Testis (tissue), 3 donors: ENCODE measurements around the gene TOP3B. TPM values are rescaled to one million over a fixed set of nuclear protein-coding genes. Genes with fewer than 3 reads are reported as not detected.

Experiments
- DNase-seq: peaks from one replicate; pipeline ENCODE4 v3.0.0-alpha.2; 2019
- H3K27ac ChIP-seq, 2 donors: fragments of 200-600 bp; sonication (generic); one replicate each; pipeline ENCODE4 v1.5.1; 2019
- H3K27me3 ChIP-seq: fragments of 200-600 bp; sonication (generic); one replicate; pipeline ENCODE4 v1.5.1; 2019
- H3K36me3 ChIP-seq: fragments of 200-600 bp; sonication (generic); one replicate; pipeline ENCODE4 v1.5.1; 2017; ENCODE audit warnings: low read depth; ENCODE audit errors: missing control alignments
- H3K4me1 ChIP-seq: fragments of 200-600 bp; sonication (generic); one replicate; pipeline ENCODE4 v1.5.1; 2019
- H3K4me3 ChIP-seq, 2 donors: fragments of 200-600 bp; sonication (generic); one replicate each; pipeline ENCODE4 v1.5.1; 2017 to 2019
- H3K9me3 ChIP-seq: fragments of 200-600 bp; sonication (generic); one replicate; pipeline ENCODE4 v1.5.1; 2017
- CTCF ChIP-seq, 3 experiments: fragments of 450-650 bp in 2 of 3; fragments of 200-600 bp in 1 of 3; sonication (generic) in 1 of 3; IDR thresholded peaks; one replicate each; pipeline ENCODE4 v1.5.1; 2016 to 2019; ENCODE audit warnings: antibody characterized with exemption in 3 of 3, mild to moderate bottlenecking in 2 of 3, moderate library complexity in 1 of 3
- POLR2A ChIP-seq: fragments of 450-650 bp; IDR thresholded peaks from one replicate; pipeline ENCODE4 v1.6.1; 2017; ENCODE audit warnings: antibody characterized with exemption, mild to moderate bottlenecking, moderate library complexity
- WGBS, 2 donors: methylation state at CpG; one replicate each; pipeline ENCODE4 v1.1.5; 2018; 5-methylcytosine and 5-hydroxymethylcytosine counted together
- intact Hi-C: fragments of 100-400 bp; cut with DNase I; formaldehyde crosslinking; loops from one replicate; pipeline ENCODE4 v1.15.1; 2023; ENCODE audit warnings: low total_unique reads
- polyA plus RNA-seq: library from polyadenylated mRNA; stranded (reverse); fragments of 350-450 nt; fragmentation: Illumina TruSeq; extraction: RNeasy Lipid Tissue Mini Kit (QIAGEN cat#74804); gene quantifications from one replicate; pipeline ENCODE4 v1.2.3, GENCODE V29; 2014; ENCODE audit warnings: low read depth, low replicate concordance; ENCODE audit not compliant: insufficient read depth
- total RNA-seq, 2 donors: library from RNA; depleted of rRNA; stranded (reverse); fragments of >200 nt; gene quantifications; one replicate each; pipeline ENCODE4 v1.2.3, GENCODE V29; 2016

Gene TOP3B
- total and polyA plus RNA-seq, 3 donors from 2014 or later, result 19.1 to 70.5 (median 65.5) TPM

GRCh38 chr22:22019659-22020424 is 37.3 kb upstream of the TOP3B start:
- Histone ChIP-seq H3K9me3 (no peaks in the 10 kb centered on the region), H3K36me3 (no peaks in the 10 kb centered on the region), H3K27ac (no peak overlapping the region), H3K4me1 (no peaks in the 10 kb centered on the region), H3K27me3 (no peaks in the 10 kb centered on the region), H3K4me3 (no peak overlapping the region)
- intact Hi-C loops, result no loop called here
- 79 to 85% methylated on average over 7 of the region's 7 CpGs for WGBS, 2 donors
- TF ChIP-seq CTCF (IDR thresholded peaks at IDR 0.05) (no peak), POLR2A (no peak)
- DNase-seq, result no peak

DNA sequence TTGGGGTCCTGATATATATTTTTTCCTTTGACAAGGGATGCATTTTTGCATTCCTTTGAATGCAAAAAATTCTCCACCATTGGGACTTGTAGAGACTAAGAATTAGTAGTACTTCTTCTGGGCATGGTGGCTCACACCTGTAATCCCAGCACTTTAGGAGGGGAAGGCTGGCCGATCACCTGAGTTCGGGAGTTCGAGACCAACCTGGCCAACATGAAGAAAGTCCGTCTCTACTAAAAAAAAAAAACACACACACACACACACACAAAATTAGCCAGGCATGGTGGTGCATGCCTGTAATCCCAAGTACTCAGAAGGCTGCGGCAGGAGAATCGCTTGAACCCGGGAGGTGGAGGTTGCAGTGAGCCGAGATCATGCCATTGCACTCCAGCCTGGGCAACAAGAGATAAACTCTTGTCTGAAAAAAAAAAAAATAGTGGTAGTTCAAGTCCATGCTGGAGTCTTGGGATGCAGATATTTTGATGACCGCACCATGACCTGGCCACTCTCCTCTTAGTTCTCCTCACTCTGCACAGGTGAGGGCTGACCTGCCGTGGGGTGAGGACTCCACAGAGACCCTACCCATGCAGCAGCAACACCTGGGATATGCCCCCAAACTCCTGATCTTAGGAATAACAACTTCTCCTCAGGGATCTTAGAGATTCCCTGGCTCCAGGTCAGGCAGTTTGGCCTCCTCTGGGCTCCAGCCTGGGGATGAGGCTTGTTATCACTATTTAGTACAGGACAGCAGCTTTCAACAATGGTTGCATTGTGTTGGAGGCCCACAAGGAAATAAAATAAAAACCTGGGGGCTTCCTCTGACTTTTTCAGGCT is 36.5 kb upstream of the TOP3B start:
- H3K4me3 ChIP-seq, result no peak overlapping the region
- H3K4me1 ChIP-seq, result no peaks in the 10 kb centered on the region
- intact Hi-C loops, result no loop called here
- H3K27ac ChIP-seq, result no peak overlapping the region
- no peaks in the 10 kb centered on the region for H3K36me3 ChIP-seq
- no peaks in the 10 kb centered on the region for H3K27me3 ChIP-seq
- WGBS, 2 donors, result 94 to 95% methylated on average over 10 of the region's 10 CpGs
- no peak for DNase-seq
- no peaks in the 10 kb centered on the region for H3K9me3 ChIP-seq
- TF ChIP-seq CTCF (IDR thresholded peaks at IDR 0.05) (no peak), POLR2A (no peak)

DNA sequence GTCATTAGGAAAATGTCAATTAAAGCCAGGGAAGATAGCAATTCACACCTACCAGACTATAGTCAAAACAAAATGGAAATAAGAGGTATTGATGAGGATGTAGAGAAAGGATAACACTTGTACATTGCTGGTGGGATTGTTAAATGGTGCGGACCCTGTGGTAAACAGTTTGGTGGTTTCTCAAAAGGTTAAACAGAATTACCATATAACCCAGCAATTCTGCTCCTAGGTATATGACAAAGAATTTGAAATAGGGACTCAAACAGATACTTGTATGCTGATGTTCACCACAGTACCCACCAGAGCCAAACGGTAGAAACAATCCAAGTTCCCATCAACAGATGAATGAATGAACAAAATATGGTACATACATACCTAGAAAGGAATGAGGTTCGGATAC is 33.0 kb upstream of the TOP3B start:
- H3K27me3 ChIP-seq, result no peaks in the 10 kb centered on the region
- H3K9me3 ChIP-seq, result no peaks in the 10 kb centered on the region
- no peak for DNase-seq
- no peak overlapping the region for H3K4me3 ChIP-seq
- intact Hi-C loops, result no loop called here
- TF ChIP-seq POLR2A (no peak), CTCF (IDR thresholded peaks at IDR 0.05) (no peak)
- H3K36me3 ChIP-seq, result no peaks in the 10 kb centered on the region
- no peak overlapping the region for H3K27ac ChIP-seq
- WGBS, 2 donors, result 76 to 88% methylated on average over 3 of the region's 3 CpGs
- H3K4me1 ChIP-seq, result no peaks in the 10 kb centered on the region

DNA sequence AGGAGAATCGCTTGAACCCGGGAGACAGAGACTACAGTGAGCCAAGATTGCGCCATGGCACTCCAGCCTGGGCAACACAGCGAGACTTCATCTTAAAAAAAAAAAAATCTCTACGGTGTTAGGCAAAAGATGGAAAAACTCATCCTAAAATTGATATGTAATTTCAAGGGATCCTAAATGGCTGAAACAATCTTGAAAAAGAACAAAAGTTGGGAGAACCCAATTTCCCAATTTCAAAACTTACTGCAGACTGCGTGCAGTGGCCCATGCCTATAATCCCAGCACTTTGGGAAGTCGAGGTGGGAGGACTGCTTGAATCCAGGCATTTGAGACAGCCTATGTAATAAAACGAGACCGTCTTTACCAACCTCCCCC is 31.7 kb upstream of the TOP3B start:
- Histone ChIP-seq H3K4me1 (no peaks in the 10 kb centered on the region), H3K9me3 (no peaks in the 10 kb centered on the region), H3K4me3 (no peak overlapping the region), H3K36me3 (no peaks in the 10 kb centered on the region), H3K27me3 (no peaks in the 10 kb centered on the region), H3K27ac (no peak overlapping the region)
- intact Hi-C loops, result no loop called here
- no peak for DNase-seq
- TF ChIP-seq POLR2A, result no peak
- no peak for TF ChIP-seq CTCF (IDR thresholded peaks at IDR 0.05)
- 87 to 93% methylated on average over 9 of the region's 9 CpGs for WGBS, 2 donors
